ENCODE results near the gene SHISA7.

DNA sequence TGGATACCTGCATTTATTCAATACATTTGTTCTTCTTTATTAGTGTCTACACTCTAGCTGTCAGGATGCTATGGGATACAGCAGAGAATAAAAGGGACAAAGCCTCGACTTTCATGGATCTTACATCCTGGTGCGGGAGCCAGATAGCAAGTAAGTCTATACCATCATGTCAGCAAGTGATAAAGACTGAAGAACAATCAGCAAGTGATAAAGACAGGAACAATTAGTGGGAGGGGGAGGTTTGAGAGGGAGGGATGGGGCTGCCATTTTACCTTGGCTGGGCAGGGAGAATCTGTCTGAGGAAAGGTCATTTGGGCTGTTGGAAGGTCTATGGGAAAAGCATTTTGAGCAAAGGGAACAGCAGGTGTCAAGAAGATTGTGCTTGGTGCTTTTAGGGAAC, 32.9 kb downstream of the SHISA7 start:
- TF ChIP-seq, protein P1, sequence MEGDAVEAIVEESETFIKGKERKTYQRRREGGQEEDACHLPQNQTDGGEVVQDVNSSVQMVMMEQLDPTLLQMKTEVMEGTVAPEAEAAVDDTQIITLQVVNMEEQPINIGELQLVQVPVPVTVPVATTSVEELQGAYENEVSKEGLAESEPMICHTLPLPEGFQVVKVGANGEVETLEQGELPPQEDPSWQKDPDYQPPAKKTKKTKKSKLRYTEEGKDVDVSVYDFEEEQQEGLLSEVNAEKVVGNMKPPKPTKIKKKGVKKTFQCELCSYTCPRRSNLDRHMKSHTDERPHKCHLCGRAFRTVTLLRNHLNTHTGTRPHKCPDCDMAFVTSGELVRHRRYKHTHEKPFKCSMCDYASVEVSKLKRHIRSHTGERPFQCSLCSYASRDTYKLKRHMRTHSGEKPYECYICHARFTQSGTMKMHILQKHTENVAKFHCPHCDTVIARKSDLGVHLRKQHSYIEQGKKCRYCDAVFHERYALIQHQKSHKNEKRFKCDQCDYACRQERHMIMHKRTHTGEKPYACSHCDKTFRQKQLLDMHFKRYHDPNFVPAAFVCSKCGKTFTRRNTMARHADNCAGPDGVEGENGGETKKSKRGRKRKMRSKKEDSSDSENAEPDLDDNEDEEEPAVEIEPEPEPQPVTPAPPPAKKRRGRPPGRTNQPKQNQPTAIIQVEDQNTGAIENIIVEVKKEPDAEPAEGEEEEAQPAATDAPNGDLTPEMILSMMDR (IDR thresholded peaks at IDR 0.05) = no peak
- no peak for TF ChIP-seq TAF1 (IDR thresholded peaks at IDR 0.05; ENCODE audit: borderline replicate concordance, low read depth, low read length)
